ENCODE measurements around the gene ABR. TPM values are rescaled to one million over a fixed set of nuclear protein-coding genes. Genes with fewer than 3 reads are reported as not detected.

ABR gene
- total and polyA plus RNA-seq, 2 of the 8 experiments (the other 6 are each of a cell fraction or from before 2014, with no cell fraction given), result 44.8 to 47.2 TPM

GRCh38 chr17:1008008-1008761 lies 171.6 kb downstream of the ABR start:
- Histone ChIP-seq H3K9ac (replicated peaks in 1 of 4; ENCODE audit: extremely low read depth in 1 of 4, low read depth in 3 of 4, low read length in 3 of 4) (no peak overlapping the region), H2BK5ac (ENCODE audit: low read depth, low read length) (no peak overlapping the region), H2BK20ac (ENCODE audit: low read length) (no peak overlapping the region), H4K5ac (ENCODE audit: insufficient read length, low read depth, low read length) (no peak overlapping the region), H4K20me1 (replicated peaks in 1 of 2; ENCODE audit: control insufficient read depth in 1 of 2, insufficient read depth in 2 of 2, low read length in 2 of 2) (peaks cover 0 to 3% of the 10 kb centered on the region in 2 experiments), H3K27me3 (replicated peaks in 1 of 4; ENCODE audit: control insufficient read depth in 3 of 4, extremely low read depth in 1 of 4, insufficient read depth in 3 of 4, low read length in 3 of 4) (no peaks in the 10 kb centered on the region), H3K14ac (ENCODE audit: insufficient read length) (no peak overlapping the region), H3K9me3 (ENCODE audit: insufficient read depth in 2 of 2, low read depth in 1 of 2, low read length in 1 of 2) (no peaks in the 10 kb centered on the region), H2AFZ (ENCODE audit: low read length) (no peak overlapping the region), H2BK120ac (replicated peaks; ENCODE audit: low read depth, low read length) (no peak overlapping the region), H3K4me2 (ENCODE audit: insufficient read depth in 1 of 2, low read depth in 2 of 2, low read length in 2 of 2) (no peak overlapping the region), H4K91ac (replicated peaks; ENCODE audit: insufficient read length, low read length) (no peak overlapping the region), H3K4me3 (ENCODE audit: extremely low read depth in 1 of 4, insufficient read depth in 2 of 4, low read depth in 3 of 4, low read length in 4 of 4) (no peak overlapping the region), H3K27ac (ENCODE audit: low read depth, low read length) (no peak overlapping the region), H2AK5ac (ENCODE audit: low read depth, low read length) (no peak overlapping the region), H4K8ac (ENCODE audit: extremely low read depth, insufficient read depth, low read length) (peak overlapping the region; percentile 66; the same call in 1 of the 2 replicates), H3K4ac (replicated peaks; ENCODE audit: insufficient read length, low read depth, low read length) (no peak overlapping the region), H3K79me1 (ENCODE audit: low read depth, low read length) (peaks cover 3% of the 10 kb centered on the region; the same call in 1 of the 2 replicates), H3K56ac (replicated peaks; ENCODE audit: insufficient read length, low read depth, low read length) (no peak overlapping the region), H3K23ac (ENCODE audit: insufficient read length) (no peak overlapping the region), H3K18ac (ENCODE audit: extremely low read depth, low read length) (no peak overlapping the region), H2BK12ac (ENCODE audit: low read depth, low read length) (no peak overlapping the region), H2BK15ac (ENCODE audit: low read length) (no peak overlapping the region), H3K36me3 (ENCODE audit: control insufficient read depth in 2 of 4, insufficient read depth in 4 of 4, low read length in 3 of 4) (peaks cover 0 to 10% (median under 1%) of the 10 kb centered on the region in 4 experiments; a peak in 3 of 8 replicates), H3K23me2 (ENCODE audit: low read depth, low read length) (no peaks in the 10 kb centered on the region), H3K79me2 (ENCODE audit: control insufficient read depth in 1 of 2, insufficient read depth in 2 of 2, low read length in 2 of 2) (no peaks in the 10 kb centered on the region), H3K4me1 (replicated peaks in 1 of 4; ENCODE audit: control insufficient read depth in 3 of 4, insufficient read depth in 4 of 4, low read length in 3 of 4) (peaks cover 0 to 3% (median 0%) of the 10 kb centered on the region in 4 experiments; a peak in 4 of 7 replicates)
- ChIA-PET CTCF (ENCODE audit: partially characterized antibody) (interaction anchor here (1.8 to 12.7 kb wide), 2 partner anchors 10 to 49 kb away, joined by 5 to 144 read pairs; no protein-coding TSS in a partner anchor), POLR2A (ENCODE audit: partially characterized antibody) (interaction anchor here (1.2 to 1.8 kb wide), 2 partner anchors 11 to 239 kb away, joined by 3 to 6 read pairs; partner anchors contain the start of gene TIMM22)
- FAIRE-seq (no peak), DNase-seq (ENCODE audit: low read depth in 1 of 2, low spot score in 2 of 2) (no peak)
- 89% methylated on average over 20 of the region's 21 CpGs; no CpG with 5 or more reads in 1 of the 2 experiments for WGBS, 2 experiments (ENCODE audit: extremely low coverage in 1 of 2, insufficient coverage in 1 of 2, insufficient read length in 1 of 2, insufficient replicate concordance in 2 of 2, low coverage in 1 of 2, low lambda C conversion rate in 2 of 2, missing lambda C conversion rate in 1 of 2)
- TF ChIP-seq SP2 (IDR thresholded peaks at IDR 0.05; ENCODE audit: low read length) (no peak), NANOG (IDR thresholded peaks at IDR 0.05; ENCODE audit: insufficient read depth, low read depth, low read length, poor library complexity, severe bottlenecking) (no peak), GTF2F1 (IDR thresholded peaks at IDR 0.05; ENCODE audit: borderline replicate concordance, low read depth, low read length) (no peak), EGR1 (IDR thresholded peaks at IDR 0.05; ENCODE audit: borderline replicate concordance, low read depth, low read length) (no peak), USF2 (IDR thresholded peaks at IDR 0.05; ENCODE audit: low read length) (no peak), POU5F1 (IDR thresholded peaks at IDR 0.05; ENCODE audit: low read depth, low read length) (no peak), BACH1 (IDR thresholded peaks at IDR 0.05; ENCODE audit: low read length) (no peak), PHF8 (conservative IDR thresholded peaks at IDR 0.05; ENCODE audit: low read depth, low read length) (no peak), KDM5A (IDR thresholded peaks at IDR 0.05; ENCODE audit: low read length) (no peak), MAFK (IDR thresholded peaks at IDR 0.05; ENCODE audit: low read depth, low read length) (no peak), POLR2AphosphoS5 (IDR thresholded peaks at IDR 0.05; ENCODE audit: low read depth, low read length) (no peak)
